Measurements from ENCODE around the gene GSTM1.

The GSTM1 gene

GRCh38 chr1:109732390-109732881 lies 44.8 kb downstream of the GSTM1 start:
- DNase-seq: no peak

DNA sequence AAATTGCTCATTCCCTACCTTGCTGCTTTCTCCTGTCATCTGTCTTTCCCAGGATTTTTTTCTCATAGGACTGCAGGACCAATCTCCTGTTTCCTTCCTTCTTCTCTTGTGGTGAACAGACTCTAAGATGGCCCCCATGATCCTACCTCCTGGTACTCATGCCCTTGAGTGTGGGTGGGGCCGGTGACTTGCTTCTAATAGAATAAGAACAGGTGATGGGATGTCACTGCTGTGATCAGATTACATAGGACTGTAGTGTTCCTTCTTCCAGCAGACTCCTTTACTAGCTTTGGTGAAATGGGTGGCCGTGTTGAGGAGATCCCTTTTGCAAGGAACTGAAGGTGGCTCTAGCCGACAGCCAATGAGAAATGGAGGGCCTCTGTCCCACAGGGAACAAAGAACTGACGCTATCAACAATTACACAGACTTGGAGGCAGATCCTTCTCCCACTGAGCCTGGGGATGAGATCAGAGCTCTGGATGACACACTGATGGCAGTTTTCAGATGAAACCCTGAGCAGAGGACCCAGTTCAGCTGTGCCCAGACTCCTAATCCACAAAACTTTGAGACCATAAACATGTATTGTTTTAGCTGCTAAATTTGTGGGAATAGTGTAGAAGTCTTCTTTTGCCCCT lies 45.7 kb downstream of the GSTM1 start:
- no peak for DNase-seq

- peak; percentile 79 for DNase-seq
Observed at GRCh38 chr1:109739738-109740614, 52.4 kb downstream of the GSTM1 start.

GRCh38 chr1:109740615-109741373 lies 53.2 kb downstream of the GSTM1 start, which contains the start of gene GSTM3:
Gene GSTM3, minus strand, starts transcription at chr1:109741038. Its CDS starts 751 bp downstream, at chr1:109740287.
- DNase-seq: no peak

Measured in fibroblast of skin of back (primary cell).